Measurements from ENCODE around the gene TRAPPC12. TPM values are rescaled to one million over a fixed set of nuclear protein-coding genes. Genes with fewer than 3 reads are reported as not detected.
"Not testable (repeated sequence)": the region's sequence is repeated elsewhere in the genome, so short reads cannot be mapped to it uniquely, and the experiment has no call there.

TRAPPC12 gene
- total RNA-seq, 1 donor from 2014 or later: 51.9 TPM

GRCh38 chr2:3483227-3483985 lies 103.9 kb downstream of the TRAPPC12 start:
- ATAC-seq (no peak), DNase-seq (ENCODE audit: low spot score) (no peak)

- DNase-seq (ENCODE audit: low spot score): no peak
- ATAC-seq: no peak
Observed at GRCh38 chr2:3483986-3484960, 104.8 kb downstream of the TRAPPC12 start.

- ATAC-seq (no peak), DNase-seq (ENCODE audit: low spot score) (no peak)
Observed at GRCh38 chr2:3485166-3485565, 105.7 kb downstream of the TRAPPC12 start.

DNA sequence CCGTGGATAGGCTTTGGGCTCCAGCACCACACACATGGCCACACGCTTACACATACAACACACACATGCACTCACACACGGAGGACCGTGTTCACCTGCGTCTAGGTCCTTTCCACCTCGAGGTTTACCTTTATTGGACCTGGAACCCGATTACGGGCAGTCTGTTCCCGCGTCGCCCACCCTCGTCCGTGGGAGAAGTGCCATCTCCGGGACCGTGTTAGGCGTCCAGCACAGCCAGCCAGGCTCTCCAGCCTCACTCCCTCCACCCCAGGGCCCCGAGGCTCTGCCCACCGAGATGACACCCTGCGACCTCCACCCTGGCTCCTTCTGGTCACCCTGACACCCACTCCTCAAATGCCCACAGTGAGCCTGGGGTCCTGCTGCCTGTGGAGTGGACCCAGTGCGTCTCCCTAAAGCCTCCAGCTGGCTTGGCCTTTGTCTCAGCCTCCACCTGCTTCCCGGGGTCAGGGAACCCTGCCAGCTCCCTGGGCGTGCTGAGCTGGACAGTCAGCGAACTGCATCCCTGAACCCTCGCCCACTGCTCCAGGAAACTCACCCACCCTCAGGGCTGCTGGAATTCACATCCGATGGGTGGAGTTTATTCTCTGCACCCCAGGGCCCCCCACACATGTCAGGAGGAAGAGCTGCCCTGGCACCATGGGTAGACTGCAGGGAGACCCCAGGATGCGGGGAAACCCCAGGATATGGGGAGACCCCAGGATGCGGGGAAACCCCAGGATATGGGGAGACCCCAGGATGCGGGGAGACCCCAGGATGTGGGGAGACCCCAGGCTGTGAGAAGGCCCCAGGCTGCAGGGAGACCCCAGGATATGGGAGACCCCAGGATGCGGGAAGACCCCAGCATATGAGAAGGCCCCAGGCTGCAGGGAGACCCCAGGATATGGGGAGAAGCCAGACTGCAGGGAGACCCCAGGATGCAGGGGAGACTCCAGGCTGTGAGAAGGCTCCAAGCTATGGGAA lies 106.8 kb downstream of the TRAPPC12 start:
- DNase-seq (ENCODE audit: low spot score) (no peak), ATAC-seq (peak; percentile 28)

- no peak for DNase-seq (ENCODE audit: low spot score)
Observed at GRCh38 chr2:3487028-3487425, 107.5 kb downstream of the TRAPPC12 start.

GRCh38 chr2:3487432-3487831 lies 107.9 kb downstream of the TRAPPC12 start:
- DNase-seq (ENCODE audit: low spot score) (no peak), ATAC-seq (peak; percentile 13)

More at GRCh38 chr2:3487028-3487425, 107.5 kb downstream of the TRAPPC12 start:
- ATAC-seq: peak; percentile 5

GRCh38 chr2:3488061-3488531 lies 108.6 kb downstream of the TRAPPC12 start:
- no peak for DNase-seq (ENCODE audit: low spot score)

GRCh38 chr2:3488855-3489763 lies 109.6 kb downstream of the TRAPPC12 start:
- ATAC-seq (peak; percentile 4), DNase-seq (ENCODE audit: low spot score) (no peak)

More at GRCh38 chr2:3488061-3488531, 108.6 kb downstream of the TRAPPC12 start:
- ATAC-seq: peak; percentile 12

DNA sequence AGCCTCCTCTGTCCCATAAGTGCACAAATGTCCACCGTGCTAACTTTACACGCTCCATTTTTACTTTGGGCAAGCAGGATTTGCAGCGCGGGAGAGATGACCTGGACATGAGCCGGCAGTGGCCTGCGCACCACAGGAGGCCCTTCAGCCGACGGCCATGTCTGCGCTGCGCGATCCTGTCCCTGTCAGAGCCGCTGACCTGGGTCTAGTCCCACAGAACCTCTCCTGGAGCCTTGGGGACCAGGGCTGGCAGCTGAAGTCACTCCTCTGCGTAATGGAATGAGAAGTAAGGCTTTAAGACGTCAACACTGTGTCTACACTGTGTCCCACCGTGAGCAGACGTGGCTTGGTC lies 110.2 kb downstream of the TRAPPC12 start:
- ATAC-seq: no peak
- no peak for DNase-seq (ENCODE audit: low spot score)

GRCh38 chr2:3490191-3491170 lies 111.0 kb downstream of the TRAPPC12 start:
- ATAC-seq: no peak
- DNase-seq (ENCODE audit: low spot score): no peak

DNA sequence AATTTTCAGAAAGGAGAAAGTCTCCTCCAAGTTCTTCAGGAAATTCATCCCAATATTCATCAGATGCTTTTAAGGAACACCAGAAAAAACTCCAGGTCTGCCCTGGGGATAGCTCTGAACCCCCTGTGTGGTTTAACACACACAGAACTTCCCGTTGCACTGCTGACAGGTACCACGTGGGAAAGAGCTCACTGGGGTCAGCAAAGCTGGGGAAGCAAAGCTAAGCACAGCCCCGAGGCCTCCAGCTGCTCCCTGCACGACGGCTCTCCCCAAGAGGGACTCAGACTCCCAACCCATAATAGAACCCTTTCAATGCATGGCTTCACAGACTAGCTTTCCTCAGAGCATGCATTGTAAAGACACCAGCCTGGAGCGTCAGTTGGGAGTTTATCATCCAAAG lies 111.8 kb downstream of the TRAPPC12 start:
- DNase-seq (ENCODE audit: low spot score) (no peak), ATAC-seq (no peak)

- no peak for ATAC-seq
Observed at GRCh38 chr2:3491716-3492474, 112.4 kb downstream of the TRAPPC12 start.

GRCh38 chr2:3492475-3492787 lies 112.9 kb downstream of the TRAPPC12 start:
- not testable (repeated sequence) for ATAC-seq
- peak; percentile 12 for DNase-seq (ENCODE audit: low spot score)

More at GRCh38 chr2:3491716-3492474, 112.4 kb downstream of the TRAPPC12 start:
- peak; percentile 43 for DNase-seq (ENCODE audit: low spot score)

GRCh38 chr2:3492951-3493614 lies 113.6 kb downstream of the TRAPPC12 start:
- DNase-seq (ENCODE audit: low spot score) (peak; percentile 41), ATAC-seq (peak; percentile 2)

- peak; percentile 43 for ATAC-seq
Observed at GRCh38 chr2:3493615-3494007, 114.1 kb downstream of the TRAPPC12 start.

GRCh38 chr2:3494984-3495666 lies 115.6 kb downstream of the TRAPPC12 start:
- ATAC-seq: no peak
- peak; percentile 27 for DNase-seq (ENCODE audit: low spot score)

More at GRCh38 chr2:3493615-3494007, 114.1 kb downstream of the TRAPPC12 start:
- DNase-seq (ENCODE audit: low spot score): peak; percentile 41

Data from left lobe of liver (tissue), 2 donors.